ENCODE data around the gene CST2.
"Not testable (repeated sequence)": the region's sequence is repeated elsewhere in the genome, so short reads cannot be mapped to it uniquely, and the experiment has no call there.

The CST2 gene

GRCh38 chr20:23820493-23820892 lies 6.0 kb downstream of the CST2 start:
- H3K4me3 ChIP-seq, result no peak overlapping the region

DNA sequence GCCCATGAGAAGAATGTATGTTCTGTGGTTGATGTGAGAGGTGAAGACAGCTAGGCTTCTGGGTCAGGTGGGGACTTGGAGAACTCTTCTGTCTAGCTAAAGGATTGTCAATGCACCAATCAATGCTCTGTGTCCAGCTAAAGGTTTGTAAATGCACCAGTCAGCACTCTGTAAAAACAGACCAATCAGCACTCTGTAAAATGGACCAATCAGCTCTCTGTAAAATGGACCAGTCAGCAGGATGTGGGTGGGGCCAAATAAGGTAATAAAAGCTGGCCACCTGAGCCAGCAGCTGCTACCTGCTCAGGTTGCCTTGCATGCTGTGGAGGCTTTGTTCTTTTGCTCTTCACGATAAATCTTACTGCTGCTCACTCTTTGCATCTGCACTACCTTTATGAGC lies 15.0 kb downstream of the CST2 start:
- not testable (repeated sequence) for H3K27ac ChIP-seq, H3K4me3 ChIP-seq

More at GRCh38 chr20:23820493-23820892, 6.0 kb downstream of the CST2 start:
- H3K27ac ChIP-seq, result no peak overlapping the region

DNA sequence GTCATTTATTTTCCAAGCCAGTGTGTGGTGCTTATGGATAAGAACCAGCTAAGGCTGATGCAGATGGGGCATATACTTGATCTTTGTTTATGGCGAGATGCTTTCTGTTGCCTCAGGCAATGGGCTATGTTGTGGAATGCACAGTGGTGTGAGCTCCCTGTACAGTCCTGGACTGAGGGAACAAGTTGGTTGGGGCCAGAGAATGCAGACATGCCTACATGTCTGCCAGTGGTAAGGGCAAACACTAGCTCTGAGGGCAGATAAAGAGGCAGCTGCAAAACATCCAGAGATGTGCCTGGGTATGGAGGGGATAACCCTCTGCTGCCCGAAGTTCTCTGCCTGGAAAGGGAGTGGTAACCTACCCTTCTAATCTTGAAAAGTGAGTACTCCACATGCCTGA lies 16.2 kb downstream of the CST2 start:
- not testable (repeated sequence) for H3K4me3 ChIP-seq, H3K27ac ChIP-seq

DNA sequence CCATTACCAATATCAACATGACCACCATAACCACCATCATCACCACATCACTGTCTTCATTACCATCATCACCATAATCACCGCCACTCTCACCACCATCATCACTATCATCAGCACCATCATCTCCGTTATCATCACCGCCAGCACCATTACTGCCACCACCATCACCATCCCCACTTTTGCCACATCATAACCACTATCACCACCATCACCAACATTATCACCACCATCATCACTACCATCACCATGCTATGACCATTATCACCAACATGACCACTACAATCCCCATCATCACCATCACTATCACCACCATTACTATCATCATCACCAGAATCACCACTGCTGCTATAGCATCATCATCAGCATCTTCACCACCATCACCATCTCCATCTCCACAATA lies 25.7 kb downstream of the CST2 start:
- no peak overlapping the region for H3K27ac ChIP-seq
- H3K4me3 ChIP-seq, result no peak overlapping the region

GRCh38 chr20:23799216-23799847 lies 27.2 kb downstream of the CST2 start:
- H3K27ac ChIP-seq, H3K4me3 ChIP-seq: not testable (repeated sequence)

DNA sequence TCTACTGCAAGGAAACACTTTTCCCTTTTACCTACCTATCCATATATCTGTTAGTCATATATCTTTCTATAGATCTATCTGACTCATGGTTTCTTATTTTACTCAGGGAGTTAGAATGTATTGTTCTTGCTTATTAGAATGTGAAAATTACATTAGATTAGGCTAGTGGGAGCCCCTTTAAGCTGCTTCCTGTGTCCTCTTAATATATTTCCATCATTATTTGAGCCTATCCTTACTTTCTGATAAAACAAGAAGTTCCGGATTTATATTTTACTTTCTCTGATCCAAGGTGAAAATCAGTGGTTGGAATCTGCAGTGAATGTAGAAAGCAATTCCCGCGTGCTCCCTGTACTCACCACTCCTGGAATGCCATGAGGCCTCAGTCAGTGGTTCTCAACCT lies 31.0 kb downstream of the CST2 start:
- Histone ChIP-seq H3K27ac (no peak overlapping the region), H3K4me3 (no peak overlapping the region)

GRCh38 chr20:23794841-23795240 lies 31.7 kb downstream of the CST2 start:
- Histone ChIP-seq H3K4me3 (no peak overlapping the region), H3K27ac (no peak overlapping the region)

DNA sequence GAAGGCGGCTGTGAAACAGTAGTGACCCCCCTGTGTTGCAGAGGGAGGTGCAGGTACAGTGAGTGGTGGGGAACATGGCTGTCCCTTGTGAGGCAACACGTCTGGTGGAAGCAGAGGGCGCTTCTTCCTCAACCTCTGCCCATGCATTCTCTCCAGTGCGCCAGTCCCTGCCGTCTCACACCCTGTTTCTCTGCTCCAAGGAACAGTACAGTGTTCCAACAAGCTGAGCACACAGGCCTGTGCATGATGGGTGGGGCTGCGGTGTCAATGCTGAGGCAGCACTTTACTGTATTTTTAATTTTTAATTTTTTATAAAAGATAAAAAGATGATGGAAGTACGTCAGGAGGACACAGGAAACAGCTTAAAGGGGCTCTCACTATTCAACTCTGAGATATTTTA lies 32.5 kb downstream of the CST2 start:
- Histone ChIP-seq H3K4me3 (no peak overlapping the region), H3K27ac (no peak overlapping the region)

DNA sequence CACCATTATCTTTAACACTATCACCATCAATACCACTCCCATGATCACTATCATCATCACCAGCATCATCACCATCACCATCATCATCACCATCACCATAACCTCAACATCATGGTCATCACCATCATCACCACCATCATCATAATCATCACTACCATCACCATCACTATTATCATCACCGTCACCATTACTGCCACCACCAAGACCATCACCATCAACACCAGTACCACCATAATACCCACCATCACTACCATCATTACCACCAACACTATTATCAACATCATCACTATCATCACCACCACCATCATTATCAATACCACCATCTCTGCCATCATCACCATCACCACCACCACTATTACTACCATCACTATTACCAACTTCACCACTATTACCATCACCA lies 43.1 kb downstream of the CST2 start:
- Histone ChIP-seq H3K4me3 (no peak overlapping the region), H3K27ac (no peak overlapping the region)

DNA sequence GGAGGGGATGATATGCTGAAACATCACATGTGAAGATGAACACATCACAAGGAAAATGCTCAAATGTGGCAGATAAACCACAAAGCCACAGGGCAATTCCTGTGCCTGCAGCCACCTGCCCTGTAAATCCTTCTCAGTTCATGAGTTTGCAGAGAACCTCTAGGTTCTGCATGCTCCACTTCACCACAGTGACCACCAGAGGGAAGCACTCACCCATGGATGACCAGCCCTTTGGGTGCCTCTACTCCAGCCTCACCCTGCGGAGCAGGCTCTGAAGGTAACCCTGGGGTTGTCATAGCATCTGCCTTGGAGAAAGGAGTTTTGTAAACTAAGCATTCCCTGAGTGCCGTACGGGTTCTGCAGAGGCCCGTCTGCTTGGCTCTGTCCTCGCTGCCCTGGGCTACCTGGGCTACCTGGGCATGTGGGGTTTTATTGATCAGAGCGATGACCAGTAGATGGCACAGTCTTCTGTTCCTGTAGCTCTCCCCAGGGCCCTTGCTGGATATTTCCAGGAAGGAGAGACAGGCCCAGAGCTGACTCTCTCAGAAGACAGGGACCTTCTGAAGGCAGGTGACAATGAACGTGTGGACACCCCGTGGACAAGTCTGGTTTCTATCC lies 44.1 kb downstream of the CST2 start:
- Histone ChIP-seq H3K4me3 (no peak overlapping the region), H3K27ac (no peak overlapping the region)

GRCh38 chr20:23778676-23779075 lies 47.9 kb downstream of the CST2 start:
- H3K4me3 ChIP-seq, H3K27ac ChIP-seq: not testable (repeated sequence)

DNA sequence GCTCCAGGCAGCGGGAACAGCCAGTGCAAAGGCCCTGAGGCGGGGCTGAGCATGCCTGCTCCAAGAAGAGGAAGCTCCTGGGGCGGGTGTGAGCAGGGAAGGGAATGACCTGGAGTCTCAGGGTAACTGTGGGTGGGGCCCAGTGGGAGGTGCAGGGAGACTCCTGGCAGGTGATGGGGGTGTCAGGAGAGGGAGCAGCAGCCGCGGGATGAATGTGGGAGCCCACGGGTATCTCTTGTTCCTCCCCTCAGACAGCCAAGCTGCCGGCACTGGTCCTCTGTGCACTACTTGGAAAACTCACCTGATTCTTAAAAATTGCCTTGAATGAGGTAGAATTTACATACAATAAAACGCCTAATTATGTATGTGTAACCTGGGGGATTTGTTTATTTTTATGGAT lies 49.1 kb downstream of the CST2 start:
- H3K4me3 ChIP-seq, H3K27ac ChIP-seq: not testable (repeated sequence)

DNA sequence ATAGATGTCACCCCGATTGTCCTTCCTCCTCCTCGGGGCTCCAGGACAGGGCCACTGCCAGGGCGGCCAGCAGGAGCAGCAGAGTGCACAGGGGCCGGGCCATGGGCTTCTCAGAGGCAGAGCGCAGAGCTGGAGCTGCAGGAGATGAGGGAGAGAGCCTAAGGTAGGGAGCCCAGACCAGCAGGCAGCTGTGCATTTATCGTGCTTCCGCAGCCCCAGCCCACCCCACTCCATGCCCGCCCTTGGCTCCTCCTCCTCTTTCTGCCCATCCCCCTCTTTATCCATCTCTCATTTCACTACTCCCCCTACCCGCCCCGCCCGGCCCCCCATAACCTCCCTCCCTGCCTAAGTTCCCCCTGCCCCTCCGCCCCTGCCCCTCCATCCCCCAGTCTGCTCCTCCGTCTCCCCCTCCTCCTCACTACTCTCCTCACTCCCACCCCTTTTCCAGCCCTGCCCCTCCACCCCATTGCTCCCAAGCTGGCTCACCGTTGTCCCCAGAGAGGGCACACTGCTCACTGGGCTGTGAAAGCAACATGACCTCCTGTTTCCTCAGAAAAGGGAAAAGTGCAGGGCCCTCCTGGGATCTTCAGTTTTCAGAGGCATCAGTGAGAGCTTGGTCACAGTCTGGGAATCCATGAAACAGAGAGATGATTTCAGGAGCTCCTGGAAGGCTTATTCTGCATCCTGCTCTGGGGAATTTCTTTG lies 50.3 kb downstream of the CST2 start:
- Histone ChIP-seq H3K4me3 (no peak overlapping the region), H3K27ac (no peak overlapping the region)

GRCh38 chr20:23774081-23774480 lies 52.4 kb downstream of the CST2 start:
- Histone ChIP-seq H3K27ac (no peak overlapping the region), H3K4me3 (no peak overlapping the region)

Data from skin epidermis (tissue), 12 donors.